GM21825 (cell line): ENCODE results near the gene LGI4.
"Not testable (repeated sequence)": the region's sequence is repeated elsewhere in the genome, so short reads cannot be mapped to it uniquely, and the experiment has no call there.

Experiments
- ATAC-seq: cut with Tn5 transposase; IDR thresholded peaks from one replicate; pipeline ENCODE4 v1.9.1; 2021; ENCODE audit warnings: mild to moderate bottlenecking, moderate library complexity; ENCODE audit not compliant: unreplicated experiment

Gene LGI4

DNA sequence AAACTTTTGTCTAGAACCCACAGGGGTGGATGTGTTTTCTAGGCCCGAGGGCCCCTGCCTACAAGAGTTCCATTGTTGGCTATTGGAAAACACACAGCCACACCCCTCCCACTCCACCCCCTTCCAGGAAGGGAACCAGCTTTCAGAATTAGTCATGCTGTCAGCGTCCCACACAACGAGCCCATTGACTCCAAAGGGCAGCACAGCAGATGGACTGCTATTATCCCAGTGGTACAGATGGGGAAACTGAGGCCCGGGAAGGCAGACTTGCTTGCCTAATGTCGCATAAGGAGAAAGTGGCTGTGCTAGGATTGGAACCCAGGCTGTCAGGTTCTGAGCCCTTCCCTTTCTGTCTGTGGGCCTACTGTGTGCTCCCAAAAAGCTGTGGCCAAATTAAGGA lies 27.3 kb downstream of the LGI4 start:
- ATAC-seq: no peak

DNA sequence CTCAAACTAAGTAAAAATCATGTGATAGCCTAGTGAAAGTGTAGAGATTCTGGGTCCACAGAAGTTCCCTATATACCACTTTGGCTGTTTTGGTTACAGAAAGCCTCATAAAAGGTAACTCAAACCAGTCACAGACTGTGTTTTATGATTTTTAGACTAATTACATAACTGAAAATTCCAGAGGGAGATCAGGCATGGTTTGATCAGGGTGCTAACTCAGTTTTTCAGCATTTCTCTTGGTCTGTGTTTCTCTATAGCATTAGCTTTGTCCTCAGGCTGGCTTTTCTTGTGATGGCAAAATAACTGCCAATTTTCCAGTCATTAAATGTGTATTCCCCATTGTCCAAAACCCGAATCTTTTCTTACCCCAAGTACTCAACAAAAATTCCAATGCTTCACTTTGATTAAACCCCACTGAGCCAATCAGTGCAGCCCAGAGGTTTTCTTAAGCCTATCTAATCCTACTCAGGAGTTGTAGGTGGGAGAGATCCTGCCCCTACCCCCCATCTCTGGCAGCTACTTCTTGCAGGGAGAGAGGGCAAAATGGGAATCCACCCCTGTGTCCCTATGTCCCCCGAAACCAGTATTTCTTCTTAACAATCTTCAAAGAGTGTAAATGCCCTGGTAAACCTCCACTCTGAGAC lies 27.8 kb downstream of the LGI4 start:
- no peak for ATAC-seq

DNA sequence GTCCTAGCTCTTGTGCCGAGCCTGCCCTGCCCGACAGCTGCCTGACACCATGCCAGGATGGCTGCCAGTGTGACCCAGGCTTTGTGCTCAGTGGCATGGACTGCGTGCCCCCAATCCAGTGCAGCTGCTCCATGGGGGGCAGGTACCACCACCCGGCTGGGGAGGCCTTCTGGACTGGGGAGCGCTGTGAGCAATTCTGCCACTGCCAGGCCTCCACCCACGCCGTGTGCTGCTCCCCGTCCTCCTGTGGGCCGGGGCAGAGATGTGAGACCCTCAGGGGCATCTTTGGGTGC lies 28.6 kb downstream of the LGI4 start:
- ATAC-seq: no peak

DNA sequence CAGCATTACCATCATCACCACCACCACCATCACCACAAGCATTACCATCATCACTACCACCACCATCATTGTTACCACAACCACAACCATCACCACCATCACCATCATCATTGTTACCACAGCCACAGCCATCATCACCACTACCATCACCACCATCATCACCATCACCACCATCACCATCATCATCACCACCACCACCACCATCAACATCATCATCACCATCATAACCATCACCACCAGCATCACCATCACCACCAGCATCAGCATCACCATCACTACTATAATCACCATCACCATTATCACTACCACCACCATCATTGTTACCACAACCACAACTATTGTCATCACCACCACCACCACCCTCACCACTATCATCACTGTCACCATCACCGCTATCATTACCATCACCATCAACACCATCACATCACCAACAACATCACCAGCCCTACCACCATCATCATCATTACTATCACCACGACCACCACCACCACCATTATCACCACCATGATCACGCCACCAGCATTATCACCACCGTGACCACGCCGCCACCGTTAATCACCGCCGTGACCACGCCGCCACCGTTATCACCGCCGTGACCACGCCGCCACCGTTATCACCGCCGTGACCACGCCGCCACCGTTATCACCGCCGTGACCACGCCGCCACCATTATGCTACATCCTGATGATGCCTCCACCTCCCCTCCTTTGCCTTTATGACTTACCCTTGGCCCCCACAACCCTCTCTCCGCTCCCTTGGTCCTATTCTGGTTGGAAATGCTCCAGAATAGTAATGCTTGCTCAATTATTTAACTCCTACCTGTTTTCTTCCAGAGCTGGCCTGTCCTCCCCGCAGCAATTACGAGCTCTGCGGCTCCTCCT lies 29.2 kb downstream of the LGI4 start:
- no peak for ATAC-seq

DNA sequence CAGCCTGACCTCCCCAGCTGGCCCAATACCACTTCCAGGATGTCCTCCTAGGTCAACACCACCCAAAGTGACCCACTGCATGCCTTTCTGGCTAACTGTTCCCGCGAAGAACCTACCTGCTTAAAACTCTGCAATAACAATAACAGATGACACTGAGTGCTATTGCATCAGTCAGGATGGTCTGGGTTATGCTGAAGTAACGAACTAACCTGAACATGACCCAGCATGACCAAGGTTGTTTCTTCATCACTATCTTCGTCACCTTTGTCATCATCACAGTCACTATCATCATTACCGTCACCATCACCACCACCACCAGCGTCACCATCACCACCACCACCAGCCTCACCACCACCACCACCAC lies 29.8 kb downstream of the LGI4 start:
- no peak for ATAC-seq

DNA sequence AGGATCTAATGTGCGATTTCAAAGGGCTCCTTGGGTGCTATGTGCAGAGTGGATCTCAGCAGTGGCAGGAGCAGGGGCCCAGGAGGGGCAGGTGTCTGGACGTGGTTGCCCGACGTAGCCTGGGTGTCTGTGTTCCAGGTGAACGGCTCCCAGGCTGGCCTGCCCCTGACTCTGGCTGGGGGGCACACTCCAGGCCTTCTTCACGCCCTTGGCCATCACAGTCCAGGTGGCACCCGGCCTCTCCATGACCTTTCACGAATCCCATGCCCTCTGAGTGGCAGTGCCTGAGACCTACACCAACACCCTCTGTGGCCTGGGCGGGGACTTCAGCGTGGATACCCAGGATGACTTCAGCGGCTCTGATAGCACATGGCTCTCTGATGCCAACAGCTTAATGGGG lies 30.5 kb downstream of the LGI4 start:
- no peak for ATAC-seq

DNA sequence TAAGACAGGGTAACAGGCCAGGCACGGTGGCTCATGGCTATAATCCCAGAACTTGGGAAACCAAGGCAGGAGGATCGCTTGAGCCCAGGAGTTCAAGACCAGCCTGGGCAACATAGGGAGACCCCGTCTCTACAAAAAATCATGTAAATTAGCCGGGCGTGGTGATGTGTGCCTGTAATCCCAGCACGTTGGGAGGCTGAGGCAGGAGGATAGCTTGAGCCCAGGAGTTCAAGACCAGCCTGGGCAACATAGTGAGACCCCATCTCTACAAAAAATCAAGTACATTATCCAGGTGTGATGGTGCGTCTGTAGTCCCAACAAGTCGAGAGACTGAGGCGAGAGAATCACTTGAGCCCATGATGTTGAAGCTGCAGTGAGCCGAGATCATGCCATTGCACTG lies 31.2 kb downstream of the LGI4 start:
- not testable (repeated sequence) for ATAC-seq

DNA sequence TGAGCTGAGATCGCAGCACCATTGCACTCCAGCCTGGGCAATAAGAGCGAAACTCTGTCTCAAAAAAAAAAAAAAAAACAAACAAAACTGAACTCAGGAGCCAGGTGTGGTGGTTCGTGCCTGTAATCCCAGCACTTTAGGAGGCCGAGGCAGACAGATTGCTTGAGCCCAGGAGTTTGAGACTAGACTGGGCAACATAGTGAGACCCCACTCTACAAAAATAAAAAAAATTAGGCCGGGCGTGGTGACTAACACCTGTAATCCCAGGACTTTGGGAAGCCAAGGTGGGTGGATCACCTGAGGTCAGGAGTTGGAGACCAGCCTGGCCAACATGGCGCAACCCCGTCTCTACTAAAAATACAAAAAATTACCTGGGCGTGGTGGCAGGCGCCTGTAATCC lies 32.9 kb downstream of the LGI4 start:
- not testable (repeated sequence) for ATAC-seq

DNA sequence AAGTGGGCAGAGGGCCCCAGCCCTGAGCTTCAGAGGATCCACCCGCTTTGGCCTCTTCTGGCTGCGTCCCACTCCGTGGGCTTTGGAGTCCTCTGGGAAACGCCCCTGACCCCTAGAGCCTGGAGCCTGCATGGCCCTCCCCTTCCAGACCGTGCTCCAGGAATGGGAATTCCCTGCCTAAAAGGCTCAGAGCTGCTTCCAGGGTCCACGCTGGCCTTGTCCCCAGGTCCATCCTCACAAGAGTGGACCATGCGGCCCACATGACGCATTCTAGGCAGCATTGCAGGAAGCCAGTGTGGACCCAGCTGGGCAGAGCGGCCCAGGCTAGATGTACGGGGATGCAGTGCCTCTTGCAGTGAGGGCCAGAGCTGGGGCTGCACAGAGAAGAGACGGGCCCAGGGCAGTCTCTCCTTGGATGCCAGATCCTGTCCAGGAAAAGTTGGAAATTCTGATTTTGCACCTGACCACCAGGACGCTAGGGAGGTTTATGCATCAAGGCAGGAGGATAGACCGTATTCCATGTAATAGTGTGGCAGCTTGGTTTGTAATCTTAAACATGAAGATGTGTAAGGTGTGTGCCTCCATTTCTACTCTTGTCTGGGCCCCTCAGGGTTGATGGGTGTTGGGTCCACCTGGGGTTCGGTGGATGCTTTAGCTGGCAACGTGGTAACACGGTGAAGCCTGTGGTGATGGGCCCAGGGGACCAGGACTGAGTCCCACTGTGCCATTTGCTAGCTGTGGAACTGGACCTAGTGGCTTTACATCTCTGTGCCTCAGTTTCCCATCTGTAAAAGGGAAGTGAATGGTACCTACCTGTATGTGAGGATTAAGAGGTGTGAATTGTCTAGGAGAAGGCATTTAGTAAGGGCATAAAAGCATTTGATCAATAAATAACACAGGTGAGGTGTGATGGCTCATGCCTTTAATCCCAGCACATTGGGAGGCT lies 34.0 kb downstream of the LGI4 start:
- no peak for ATAC-seq

DNA sequence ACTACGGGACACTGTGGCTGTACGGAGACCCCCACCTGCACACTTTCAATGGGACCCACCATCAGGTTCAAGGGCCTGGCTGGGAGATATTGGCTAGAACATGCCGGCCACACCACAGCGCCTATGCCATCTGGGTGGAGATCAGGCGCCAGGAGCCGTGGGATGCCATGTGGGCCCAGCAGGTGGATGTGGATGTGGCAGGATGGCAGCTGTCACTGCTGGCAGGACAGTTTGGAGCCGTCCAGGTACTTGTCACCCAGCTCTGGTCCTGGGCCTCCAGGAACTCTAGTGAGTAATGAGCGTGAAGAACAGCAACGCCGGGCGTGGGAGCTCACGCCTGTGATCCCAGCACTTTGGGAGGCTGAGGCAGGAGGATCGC lies 35.0 kb downstream of the LGI4 start:
- ATAC-seq: no peak

DNA sequence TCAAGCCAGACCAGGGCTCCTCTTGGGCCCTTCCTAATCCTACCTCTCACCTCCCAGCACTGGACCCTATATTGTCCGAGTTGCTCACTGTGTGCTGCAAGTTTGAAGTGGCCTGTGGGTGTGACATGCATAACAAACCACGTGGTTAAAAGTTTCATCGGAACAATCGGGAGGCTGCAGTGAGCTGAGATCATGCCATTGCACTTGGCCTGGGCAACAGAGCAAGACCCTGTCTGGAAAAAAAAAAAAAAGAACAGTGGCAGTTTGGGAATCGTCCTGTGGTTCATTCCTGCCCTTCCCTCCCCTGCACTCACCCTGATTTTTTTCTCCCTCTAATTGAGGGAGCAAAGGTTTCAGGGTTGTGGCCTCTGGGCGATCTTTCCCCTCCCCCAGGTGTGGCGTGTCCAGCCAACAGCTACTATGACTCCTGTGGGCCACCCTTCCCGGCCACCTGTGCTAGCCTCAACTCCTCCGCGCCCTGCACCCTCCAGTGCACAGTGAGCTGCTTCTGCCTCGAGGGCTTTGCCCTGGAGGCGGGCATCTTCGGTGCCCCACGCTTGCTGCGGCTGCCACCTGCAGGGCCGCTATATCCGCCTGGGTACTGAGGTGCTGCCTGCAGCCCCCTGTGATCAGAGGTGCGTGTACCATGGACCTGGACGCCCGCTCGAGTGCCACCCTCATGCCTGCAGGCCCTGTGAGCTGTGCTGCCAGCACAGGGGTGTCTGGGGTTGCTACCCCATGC lies 35.5 kb downstream of the LGI4 start:
- no peak for ATAC-seq

DNA sequence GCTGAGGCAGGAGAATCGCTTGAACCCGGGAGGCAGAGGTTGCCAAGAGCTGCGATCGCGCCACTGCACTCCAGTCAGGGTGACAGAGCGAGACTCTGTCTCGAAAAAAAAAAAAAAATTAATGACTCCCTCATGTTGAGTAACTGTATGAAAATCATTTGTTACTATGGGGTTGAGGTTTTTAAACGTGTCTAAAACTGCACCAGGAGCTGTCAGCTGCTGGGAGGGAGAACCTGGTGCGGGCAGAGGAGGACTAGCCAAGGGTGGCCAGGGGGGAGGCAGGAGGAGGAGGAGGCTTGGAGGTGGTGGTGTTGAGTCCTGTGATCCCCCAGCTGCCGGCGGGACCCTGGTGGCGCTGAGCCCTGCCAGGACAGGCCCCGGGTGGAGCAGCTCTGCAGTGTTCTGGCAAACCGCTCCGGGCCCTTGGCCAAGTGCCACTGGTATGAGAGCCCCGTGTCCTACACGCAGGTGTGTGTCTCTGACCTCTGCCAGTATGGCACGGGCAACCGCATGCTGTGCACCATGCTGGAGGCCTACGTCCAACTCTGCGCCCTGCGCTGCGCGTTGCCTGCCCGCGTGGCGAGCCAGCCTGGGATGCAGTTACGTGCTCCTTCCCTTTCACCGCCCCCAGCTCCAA lies 36.3 kb downstream of the LGI4 start:
- ATAC-seq: no peak

DNA sequence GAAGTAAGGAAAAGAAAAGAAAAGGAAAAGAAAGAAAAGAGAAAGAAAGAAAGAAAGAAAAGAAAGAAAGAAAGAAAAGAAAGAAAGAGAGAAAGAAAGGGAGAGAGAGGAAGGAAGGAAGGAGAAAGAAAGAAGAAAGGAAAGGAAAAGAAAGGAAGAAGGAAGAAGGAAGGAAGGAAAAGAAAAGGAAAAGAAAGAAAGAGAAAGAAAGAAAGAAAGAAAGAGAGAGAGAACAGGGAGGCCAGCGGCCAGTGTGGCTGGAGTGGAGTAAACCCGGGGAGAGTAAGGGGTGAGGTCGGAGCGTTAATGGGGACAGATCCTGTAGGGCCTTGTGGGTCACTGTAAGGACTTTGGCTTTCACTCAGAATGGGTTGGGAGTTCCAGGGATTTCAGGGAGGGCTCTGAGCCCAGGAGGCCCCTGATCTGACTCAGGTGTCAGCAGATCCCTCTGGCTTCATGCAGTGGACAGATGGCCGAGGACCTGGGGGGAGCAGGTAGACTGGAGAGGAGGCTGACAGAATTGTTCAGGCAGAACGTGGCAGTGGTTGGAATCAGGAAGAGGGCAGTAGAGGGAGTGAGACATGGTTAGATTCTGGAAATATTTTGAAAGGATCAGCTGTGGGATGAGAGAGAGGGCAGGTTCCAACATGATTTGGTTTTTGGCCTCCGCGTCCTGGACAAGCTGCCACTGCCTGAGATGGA lies 39.0 kb downstream of the LGI4 start:
- no peak for ATAC-seq

DNA sequence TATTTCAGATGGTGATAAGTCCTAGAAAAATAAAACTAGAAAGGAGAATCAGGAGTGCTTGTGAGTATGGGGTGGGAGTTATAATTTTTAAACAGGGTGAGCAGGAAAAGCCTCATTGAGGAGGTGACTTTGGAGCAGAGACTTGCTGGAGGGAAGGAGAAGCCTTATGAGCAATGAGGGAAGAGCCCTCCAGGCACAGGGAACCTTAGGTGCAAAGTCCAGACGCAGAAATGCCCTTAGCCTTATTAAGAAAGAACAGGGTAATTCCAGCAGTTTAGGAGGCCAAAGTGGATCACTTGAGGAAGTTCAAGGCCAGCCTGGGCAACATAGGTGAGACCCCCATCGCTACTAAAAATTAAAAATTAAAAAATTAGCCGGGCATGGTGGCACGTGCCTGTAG lies 40.2 kb downstream of the LGI4 start:
- no peak for ATAC-seq

DNA sequence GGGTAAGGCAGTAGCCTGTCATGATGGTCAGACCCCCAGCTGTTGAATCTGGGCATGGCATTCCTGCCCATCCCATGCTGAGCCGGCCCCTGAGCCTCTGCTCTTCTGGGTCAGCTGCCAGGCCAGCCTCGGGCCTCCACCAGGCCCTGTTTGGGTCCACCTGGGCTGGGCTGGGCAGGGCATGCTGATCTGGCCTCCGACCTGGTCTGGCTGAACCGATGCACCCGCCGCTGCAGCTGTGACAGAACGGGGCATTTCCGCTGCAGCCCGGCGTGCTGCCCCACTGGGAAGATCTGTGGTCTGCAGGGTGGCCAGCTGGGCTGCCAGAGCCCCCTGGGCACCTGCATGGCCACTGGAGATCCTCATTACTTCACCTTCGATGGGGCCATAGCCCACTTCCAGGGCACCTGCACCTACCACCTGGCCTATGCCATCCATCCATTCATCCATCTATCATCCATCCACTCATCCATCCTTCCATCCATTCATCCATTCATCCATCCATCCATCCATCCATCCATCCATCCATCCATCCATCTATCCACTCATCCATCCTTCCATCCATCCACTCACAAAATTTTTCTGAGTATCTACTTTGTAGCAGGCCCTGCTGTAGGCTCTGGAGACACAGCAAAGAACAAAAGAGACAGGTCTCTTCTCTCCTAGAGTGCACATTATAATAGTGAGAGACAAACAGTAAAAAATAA lies 40.8 kb downstream of the LGI4 start:
- ATAC-seq: no peak

DNA sequence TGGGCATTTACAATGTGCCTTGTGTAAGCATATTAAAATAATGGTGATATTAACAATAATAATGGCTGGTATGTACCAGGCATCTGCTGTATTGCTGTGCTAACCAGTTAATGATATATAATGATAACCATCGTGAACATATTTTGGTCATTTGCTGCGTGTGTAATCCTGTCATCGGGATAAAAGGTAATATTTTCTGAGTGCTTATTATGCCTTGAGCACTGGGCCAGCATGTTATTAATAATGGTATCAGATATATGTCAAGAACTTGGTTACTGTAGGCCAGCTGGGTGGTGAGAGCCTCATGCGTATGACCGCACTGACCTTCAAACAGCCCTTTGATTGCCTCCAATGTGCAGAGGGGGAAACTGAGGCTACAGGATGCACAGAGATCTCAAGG lies 41.4 kb downstream of the LGI4 start:
- ATAC-seq: no peak

DNA sequence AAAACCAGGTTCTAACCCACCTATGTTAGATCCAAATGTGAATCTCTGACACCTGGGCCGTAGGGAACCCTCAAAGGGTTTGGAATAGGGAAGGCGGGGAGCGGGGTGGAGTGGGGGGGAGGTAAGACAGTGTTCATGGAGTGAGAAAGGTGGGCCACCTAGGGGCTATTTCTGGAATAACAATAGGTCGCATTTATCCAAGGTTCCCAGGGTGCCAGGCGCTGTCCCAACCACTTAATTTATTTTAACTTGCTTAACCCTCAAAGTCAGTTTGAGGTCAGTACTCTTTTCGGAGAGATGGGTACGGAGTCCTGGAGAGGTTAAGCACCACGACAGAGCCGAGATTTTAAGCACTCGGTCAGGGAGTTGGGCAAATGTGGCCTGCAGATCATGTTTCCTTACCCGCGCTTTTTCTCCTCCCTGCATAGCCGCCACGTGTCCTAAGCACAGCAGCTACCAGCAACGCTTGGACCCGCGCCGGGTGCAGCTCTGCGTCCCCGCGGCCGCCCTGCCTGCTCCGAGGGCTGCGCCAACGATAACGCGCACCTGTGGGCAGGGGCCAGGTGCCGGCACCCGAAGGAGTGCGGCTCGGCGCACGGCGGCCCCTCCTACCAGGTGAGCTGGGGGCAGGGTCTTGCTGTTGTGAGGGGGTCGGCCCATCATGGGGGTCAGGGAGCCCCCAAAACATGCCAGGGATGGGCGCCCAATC lies 44.2 kb downstream of the LGI4 start:
- no peak for ATAC-seq

DNA sequence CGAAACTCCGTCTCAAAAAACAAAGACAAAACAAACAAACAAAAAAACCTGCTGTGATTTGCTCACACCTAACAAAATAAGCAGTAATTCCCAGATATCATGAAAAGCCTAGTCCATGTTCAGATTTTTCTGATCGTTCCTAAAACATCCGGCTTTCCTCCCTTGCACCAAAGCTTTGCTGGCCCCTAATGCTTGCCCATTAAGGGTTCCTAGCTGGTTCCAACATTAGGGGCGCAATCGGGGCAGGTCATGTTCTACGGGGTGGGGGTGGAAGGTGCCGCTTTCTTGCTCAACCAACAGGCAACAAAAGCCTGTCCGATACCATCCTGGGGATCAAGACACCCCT lies 44.7 kb downstream of the LGI4 start:
- ATAC-seq: no peak

DNA sequence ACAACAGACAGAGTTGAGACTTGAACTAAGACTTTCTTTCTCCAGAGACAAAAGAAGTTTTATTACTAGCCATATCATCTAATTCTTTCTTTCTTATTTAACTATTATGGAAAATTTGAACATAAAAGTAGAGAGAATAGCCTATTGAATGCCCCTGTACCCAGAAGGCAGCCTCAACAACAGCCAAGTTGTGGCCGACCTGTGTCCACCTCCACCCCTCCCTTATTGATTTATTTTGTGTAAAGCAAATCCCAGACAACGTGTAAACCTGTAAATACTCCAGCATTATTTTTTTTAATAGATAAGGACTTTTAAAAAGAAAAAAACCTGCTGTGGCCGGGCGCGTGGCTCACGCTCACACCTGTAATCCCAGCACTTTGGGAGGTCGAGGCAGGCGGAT lies 45.3 kb downstream of the LGI4 start:
- no peak for ATAC-seq
